ENCODE results near the gene TTC38. TPM values are rescaled to one million over a fixed set of nuclear protein-coding genes. Genes with fewer than 3 reads are reported as not detected.

TTC38 gene
- total RNA-seq, 1 experiment from 2014 or later, result 31.5 TPM

GRCh38 chr22:46226577-46226976 is 41.2 kb upstream of the TTC38 start:
- Histone ChIP-seq H3K14ac (ENCODE audit: insufficient read depth, low read length) (no peak overlapping the region), H2AFZ (ENCODE audit: low read length) (no peak overlapping the region), H4K5ac (ENCODE audit: insufficient read length, low read depth, low read length) (no peak overlapping the region), H3K23me2 (ENCODE audit: insufficient read length, low read depth, low read length, poor library complexity, severe bottlenecking) (no peaks in the 10 kb centered on the region), H2BK15ac (ENCODE audit: low read depth, low read length) (no peak overlapping the region), H3K9ac (ENCODE audit: extremely low read depth, insufficient read length, low read length) (no peak overlapping the region), H3K79me1 (ENCODE audit: insufficient read depth, low read depth, low read length, poor library complexity, severe bottlenecking) (no peaks in the 10 kb centered on the region), H4K8ac (replicated peaks; ENCODE audit: insufficient read length, low read depth, low read length) (no peak overlapping the region), H3K27ac (ENCODE audit: insufficient read length, low read depth, low read length) (no peak overlapping the region), H3K4ac (ENCODE audit: low read depth, low read length) (no peak overlapping the region), H3T11ph (ENCODE audit: low read length) (no peak overlapping the region), H4K91ac (ENCODE audit: insufficient read length, low read depth, low read length) (no peak overlapping the region), H3K23ac (ENCODE audit: insufficient read length, low read depth, low read length) (no peak overlapping the region), H2BK5ac (ENCODE audit: insufficient read length, low read length) (no peak overlapping the region), H3K27me3 (ENCODE audit: insufficient read depth, low read length) (no peaks in the 10 kb centered on the region), H3K4me2 (ENCODE audit: insufficient read depth, insufficient read length, low read length) (no peak overlapping the region), H4K20me1 (ENCODE audit: control insufficient read depth, insufficient read depth, insufficient read length) (no peaks in the 10 kb centered on the region), H3K79me2 (ENCODE audit: insufficient read depth, low read length) (no peaks in the 10 kb centered on the region), H2AK5ac (ENCODE audit: insufficient read length, low read length) (no peak overlapping the region), H2BK12ac (ENCODE audit: insufficient read length, low read depth, low read length) (no peak overlapping the region), H2BK20ac (ENCODE audit: low read depth, low read length, poor library complexity, severe bottlenecking) (no peak overlapping the region), H3K18ac (ENCODE audit: insufficient read length, low read depth, low read length) (no peak overlapping the region), H3K4me1 (ENCODE audit: insufficient read depth, low read length) (no peaks in the 10 kb centered on the region), H3K9me3 (ENCODE audit: control insufficient read depth, low read depth, low read length) (no peaks in the 10 kb centered on the region), H3K56ac (ENCODE audit: insufficient read length, low read depth, low read length) (no peak overlapping the region), H2BK120ac (ENCODE audit: low read depth, low read length, poor library complexity, severe bottlenecking) (no peak overlapping the region)
- Mint-ChIP-seq H3K9me3 (no peaks in the 10 kb centered on the region; a peak in 2 of 5 replicates), H3K4me1 (peaks cover 5 to 14% of the 10 kb centered on the region in 2 experiments), H3K36me3 (ENCODE audit: insufficient read depth in 1 of 3, low read depth in 3 of 3) (no peaks in the 10 kb centered on the region), H3K27me3 (ENCODE audit: low read depth) (no peaks in the 10 kb centered on the region), H3K27ac (no peak overlapping the region), H3K4me3 (no peak overlapping the region)
- no peak for TF ChIP-seq CTCF (conservative IDR thresholded peaks at IDR 0.05)
- WGBS (ENCODE audit: extremely low coverage, insufficient read length, low lambda C conversion rate), result no CpG with 5 or more reads among the region's 7 CpGs
- DNase-seq, result no peak

All from H9 (cell line).